Vagina (tissue), 2 donors: ENCODE measurements around the gene METTL21A.
"Not testable (repeated sequence)": the region's sequence is repeated elsewhere in the genome, so short reads cannot be mapped to it uniquely, and the experiment has no call there.

Experiments
- CTCF ChIP-seq, 3 experiments: fragments of 450-650 bp in 2 of 3; fragments of 200-600 bp in 1 of 3; sonication (generic) in 1 of 3; IDR thresholded peaks; one replicate each; pipeline ENCODE4 v1.5.1; 2017 to 2019; ENCODE audit warnings: antibody characterized with exemption in 3 of 3, mild to moderate bottlenecking in 2 of 3, moderate library complexity in 2 of 3
- POLR2A ChIP-seq, 2 donors: fragments of 450-650 bp; IDR thresholded peaks; one replicate each; pipeline ENCODE4 v1.6.1; 2017; ENCODE audit warnings: antibody characterized with exemption in 2 of 2, mild to moderate bottlenecking in 2 of 2, moderate library complexity in 2 of 2
- POLR2AphosphoS5 ChIP-seq, 2 donors: sonication (generic); formaldehyde crosslinking; IDR thresholded peaks; one replicate each; pipeline ENCODE4 v1.9.0; 2017; ENCODE audit warnings: antibody characterized with exemption in 2 of 2, mild to moderate bottlenecking in 2 of 2, low read depth in 1 of 2; ENCODE audit not compliant: insufficient read depth in 1 of 2

GRCh38 chr2:207646582-207646981, 21.4 kb upstream of the METTL21A start:
- TF ChIP-seq CTCF (IDR thresholded peaks at IDR 0.05); POLR2AphosphoS5 (IDR thresholded peaks at IDR 0.05; ENCODE audit: insufficient read depth in 1 of 2, low read depth in 1 of 2); POLR2A (IDR thresholded peaks at IDR 0.05): not testable (repeated sequence)
